Smooth muscle cell (in vitro differentiated cells): ENCODE measurements around the gene HSPA4. TPM values are rescaled to one million over a fixed set of nuclear protein-coding genes. Genes with fewer than 3 reads are reported as not detected.

Experiments
- DNase-seq: peaks from one replicate; lab custom pipeline; 2025; ENCODE audit not compliant: unreplicated experiment; lab: John Stamatoyannopoulos, UW
- H2AFZ ChIP-seq: fragments of 200-600 bp; sonication (generic); 2 replicates; pipeline ENCODE4 v1.6.0; 2016; ENCODE audit warnings: antibody characterized with exemption, low read depth, mild to moderate bottlenecking
- H3F3A ChIP-seq: fragments of 200-600 bp; sonication (generic); 2 replicates; pipeline ENCODE4 v1.6.0; 2017; ENCODE audit warnings: antibody characterized with exemption, low read depth
- H3K27ac ChIP-seq: fragments of 200-600 bp; sonication (generic); 2 replicates; pipeline ENCODE4 v1.5.1; 2016; ENCODE audit warnings: low read depth, mild to moderate bottlenecking
- H3K27me3 ChIP-seq: fragments of 200-600 bp; sonication (generic); 2 replicates; pipeline ENCODE4 v1.6.1; 2016; ENCODE audit warnings: low read depth, mild to moderate bottlenecking
- H3K36me3 ChIP-seq: fragments of 200-600 bp; sonication (generic); 2 replicates; pipeline ENCODE4 v1.5.1; 2016; ENCODE audit warnings: low read depth
- H3K4me1 ChIP-seq: fragments of 200-600 bp; sonication (generic); 2 replicates; pipeline ENCODE4 v1.5.1; 2016; ENCODE audit warnings: low read depth
- H3K4me2 ChIP-seq: fragments of 200-600 bp; sonication (generic); 2 replicates; pipeline ENCODE4 v1.6.0; 2016; ENCODE audit warnings: mild to moderate bottlenecking
- H3K4me3 ChIP-seq: fragments of 200-600 bp; sonication (generic); 2 replicates; pipeline ENCODE4 v1.5.1; 2016; ENCODE audit warnings: mild to moderate bottlenecking
- H3K79me2 ChIP-seq: fragments of 200-600 bp; sonication (generic); 2 replicates; pipeline ENCODE4 v1.6.0; 2016; ENCODE audit warnings: low read depth, mild to moderate bottlenecking
- H3K9ac ChIP-seq: fragments of 200-600 bp; sonication (generic); 2 replicates; pipeline ENCODE4 v1.6.0; 2016; ENCODE audit warnings: low read depth
- H3K9me3 ChIP-seq: fragments of 200-600 bp; sonication (generic); replicated peaks from 2 replicates; pipeline ENCODE4 v1.5.1; 2016; ENCODE audit warnings: low read depth
- H4K20me1 ChIP-seq: fragments of 200-600 bp; sonication (generic); 2 replicates; pipeline ENCODE4 v1.6.0; 2016; ENCODE audit warnings: low read depth
- CTCF ChIP-seq: fragments of 200-600 bp; sonication (generic); IDR thresholded peaks from 2 replicates; pipeline ENCODE4 v1.5.1; 2017; ENCODE audit warnings: borderline replicate concordance, mild to moderate bottlenecking, antibody characterized with exemption; ENCODE audit not compliant: insufficient read depth, poor library complexity, severe bottlenecking
- WGBS: methylation state at CpG from one replicate; pipeline ENCODE4 v1.1.7; 2016; ENCODE audit warnings: low lambda C conversion rate; 5-methylcytosine and 5-hydroxymethylcytosine counted together
- polyA plus RNA-seq: library from polyadenylated mRNA; unstranded; fragments of >200 nt; fragmentation: Nextera tagmentation; extraction: Ambion mirVana; gene quantifications from 2 replicates; pipeline ENCODE4 v1.2.1, GENCODE V29; 2016
- total RNA-seq: library from RNA; depleted of rRNA; stranded (reverse); fragments of >200 nt; gene quantifications from 2 replicates; pipeline ENCODE4 v1.2.3, GENCODE V29; 2014

Gene HSPA4
- total and polyA plus RNA-seq, 2 experiments from 2014 or later, result 73.2 to 90.3 TPM

- H2AFZ ChIP-seq, result no peak overlapping the region
- no peaks in the 10 kb centered on the region for H3K4me1 ChIP-seq
- no peaks in the 10 kb centered on the region for H3F3A ChIP-seq
- H3K27ac ChIP-seq, result no peak overlapping the region
- no peak for DNase-seq
- H4K20me1 ChIP-seq, result no peaks in the 10 kb centered on the region
- H3K9ac ChIP-seq, result no peak overlapping the region
- H3K4me2 ChIP-seq, result no peak overlapping the region
- H3K79me2 ChIP-seq, result no peaks in the 10 kb centered on the region
- H3K36me3 ChIP-seq, result no peaks in the 10 kb centered on the region
- TF ChIP-seq CTCF, result no peak
- H3K27me3 ChIP-seq, result no peaks in the 10 kb centered on the region
- H3K9me3 ChIP-seq, result no peaks in the 10 kb centered on the region
- WGBS, result 88% methylated on average over 4 of the region's 4 CpGs
- no peak overlapping the region for H3K4me3 ChIP-seq
Observed at GRCh38 chr5:133119233-133119711, 67.5 kb downstream of the HSPA4 start.

GRCh38 chr5:133120156-133120750 is 68.4 kb downstream of the HSPA4 start:
- Histone ChIP-seq H4K20me1 (no peaks in the 10 kb centered on the region), H2AFZ (no peak overlapping the region), H3K9ac (no peak overlapping the region), H3K4me1 (no peaks in the 10 kb centered on the region), H3K79me2 (no peaks in the 10 kb centered on the region), H3K4me3 (no peak overlapping the region), H3K4me2 (no peak overlapping the region), H3F3A (no peaks in the 10 kb centered on the region), H3K9me3 (no peaks in the 10 kb centered on the region), H3K27ac (no peak overlapping the region), H3K27me3 (no peaks in the 10 kb centered on the region), H3K36me3 (no peaks in the 10 kb centered on the region)
- WGBS, result 86% methylated on average over 7 of the region's 7 CpGs
- TF ChIP-seq CTCF, result no peak
- DNase-seq, result no peak

GRCh38 chr5:133121080-133121479 is 69.3 kb downstream of the HSPA4 start:
- Histone ChIP-seq H3K4me1 (no peaks in the 10 kb centered on the region), H3K4me2 (no peak overlapping the region), H3K9ac (no peak overlapping the region), H3F3A (no peaks in the 10 kb centered on the region), H3K27ac (no peak overlapping the region), H3K4me3 (no peak overlapping the region), H3K9me3 (no peaks in the 10 kb centered on the region), H3K79me2 (no peaks in the 10 kb centered on the region), H3K36me3 (no peaks in the 10 kb centered on the region), H4K20me1 (no peaks in the 10 kb centered on the region), H3K27me3 (no peaks in the 10 kb centered on the region), H2AFZ (no peak overlapping the region)
- WGBS, result 75% methylated on average over 2 of the region's 2 CpGs
- no peak for TF ChIP-seq CTCF
- DNase-seq, result no peak

DNA sequence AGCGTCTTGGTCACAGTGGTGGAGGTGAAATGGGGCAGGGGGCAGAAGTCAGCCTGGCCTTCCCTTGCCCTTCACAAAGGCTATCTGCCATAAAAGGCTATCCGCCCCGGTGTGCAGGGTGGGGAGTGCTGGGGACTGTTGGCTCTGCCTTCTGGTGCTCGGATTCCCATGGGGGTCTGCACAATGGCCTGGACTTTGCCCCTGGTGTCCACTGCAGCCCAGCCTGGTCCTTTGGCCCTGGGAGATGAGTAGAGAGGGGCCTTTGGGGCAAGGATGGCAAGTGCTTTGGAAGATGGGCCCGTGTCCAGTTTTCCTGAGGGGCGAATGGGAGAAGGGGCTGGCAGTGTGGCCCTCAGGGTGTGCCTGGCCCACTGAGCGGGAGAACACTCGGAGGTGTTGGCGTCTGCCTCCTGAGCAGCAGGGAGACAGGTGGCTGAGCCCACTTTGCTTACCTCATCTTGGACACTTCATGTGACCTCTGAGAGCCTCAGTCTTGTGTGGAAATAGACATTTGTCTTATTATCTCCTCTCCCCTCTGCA is 69.9 kb downstream of the HSPA4 start:
- TF ChIP-seq CTCF, result no peak
- no peak overlapping the region for H3K4me2 ChIP-seq
- H3K9me3 ChIP-seq, result no peaks in the 10 kb centered on the region
- H3K4me1 ChIP-seq, result no peaks in the 10 kb centered on the region
- 97% methylated on average over 9 of the region's 9 CpGs for WGBS
- no peaks in the 10 kb centered on the region for H3K36me3 ChIP-seq
- H3F3A ChIP-seq, result no peaks in the 10 kb centered on the region
- no peak for DNase-seq
- no peaks in the 10 kb centered on the region for H3K79me2 ChIP-seq
- H3K4me3 ChIP-seq, result no peak overlapping the region
- H3K27me3 ChIP-seq, result no peaks in the 10 kb centered on the region
- H3K9ac ChIP-seq, result no peak overlapping the region
- H3K27ac ChIP-seq, result no peak overlapping the region
- H2AFZ ChIP-seq, result no peak overlapping the region
- H4K20me1 ChIP-seq, result no peaks in the 10 kb centered on the region
